Stomach (tissue), 9 donors: ENCODE results near the gene SLC39A3. TPM values are rescaled to one million over a fixed set of nuclear protein-coding genes. Genes with fewer than 3 reads are reported as not detected.

ENCODE experiments used
- DNase-seq, 2 donors: peaks; one replicate each; pipeline versions ENCODE4 v3.0.0 to v3.0.0-alpha.2; 2013 to 2019
- H3K27ac ChIP-seq, 5 donors: fragments of 200-600 bp in 4 of 5; sonication (generic) in 4 of 5; one replicate each; pipeline ENCODE4 v1.5.1; 2013 to 2019; ENCODE audit warnings: mild to moderate bottlenecking in 1 of 5, moderate library complexity in 1 of 5
- H3K27me3 ChIP-seq, 3 donors: fragments of 200-600 bp; sonication (generic); one replicate each; pipeline ENCODE4 v1.5.1; 2017 to 2019; ENCODE audit warnings: mixed run types in 1 of 3
- H3K36me3 ChIP-seq, 4 donors: fragments of 200-600 bp; sonication (generic); 1 replicate in 3 of 4; 2 replicates in 1 of 4; pipeline ENCODE4 v1.5.1; 2016 to 2019
- H3K4me1 ChIP-seq, 4 donors: fragments of 200-600 bp; sonication (generic); one replicate each; pipeline ENCODE4 v1.5.1; 2016 to 2019
- H3K4me3 ChIP-seq, 4 donors: fragments of 200-600 bp; sonication (generic) in 3 of 4; one replicate each; pipeline ENCODE4 v1.5.1; 2016 to 2019; ENCODE audit warnings: mild to moderate bottlenecking in 1 of 4
- H3K9me3 ChIP-seq, 4 donors: fragments of 200-600 bp; sonication (generic); one replicate each; pipeline ENCODE4 v1.5.1; 2016 to 2019
- EP300 ChIP-seq: sonication (generic); formaldehyde crosslinking; IDR thresholded peaks from one replicate; pipeline ENCODE4 v1.6.1; 2017; ENCODE audit warnings: antibody characterized with exemption
- POLR2A ChIP-seq, 4 donors: fragments of 450-650 bp; IDR thresholded peaks; one replicate each; pipeline ENCODE4 v1.6.1; 2016; ENCODE audit warnings: antibody characterized with exemption in 4 of 4, control low read depth in 2 of 4, mild to moderate bottlenecking in 1 of 4, moderate library complexity in 1 of 4
- POLR2AphosphoS5 ChIP-seq, 3 donors: sonication (generic); formaldehyde crosslinking; IDR thresholded peaks; one replicate each; pipeline ENCODE4 v1.6.1; 2016; ENCODE audit warnings: antibody characterized with exemption in 3 of 3
- WGBS, 5 donors: extraction: QIAGEN DNeasy Blood & Tissue Kit in 3 of 5; methylation state at CpG; one replicate each; pipeline versions ENCODE4 v1.1.5 to v1.1.7; 2013 to 2018; 5-methylcytosine and 5-hydroxymethylcytosine counted together
- intact Hi-C: fragments of 100-400 bp; cut with DNase I; formaldehyde crosslinking; loops from one replicate; pipeline ENCODE4 v1.15.1; 2023; ENCODE audit warnings: low total_unique reads
- polyA plus RNA-seq, 3 donors: library from polyadenylated mRNA; stranded (reverse); fragments of 200-250 nt; gene quantifications; one replicate each; pipeline ENCODE4 v1.2.3, GENCODE V29; 2013
- total RNA-seq, 5 donors: library from RNA; depleted of rRNA; stranded (reverse); fragments of >200 nt; gene quantifications; one replicate each; pipeline versions ENCODE4 v1.1.0 to v1.2.3, GENCODE V29; 2014 to 2016
- TF ChIP-seq, protein P1 (sequence below), 7 experiments: fragments of 450-650 bp in 4 of 7; fragments of 200-600 bp in 3 of 7; sonication (generic) in 3 of 7; IDR thresholded peaks; one replicate each; pipeline ENCODE4 v1.5.1; 2016 to 2019; ENCODE audit warnings: antibody characterized with exemption in 7 of 7, control low read depth in 2 of 7, mild to moderate bottlenecking in 1 of 7
- donor health status: healthy with polysubstance abuse.
- donor health status: Bipolar disorder and iron deficiency.
- donor health status: healthy.

The SLC39A3 gene
- total and polyA plus RNA-seq, 8 donors, result 3.6 to 33.6 (median 14.9) TPM; not detected in 1

DNA sequence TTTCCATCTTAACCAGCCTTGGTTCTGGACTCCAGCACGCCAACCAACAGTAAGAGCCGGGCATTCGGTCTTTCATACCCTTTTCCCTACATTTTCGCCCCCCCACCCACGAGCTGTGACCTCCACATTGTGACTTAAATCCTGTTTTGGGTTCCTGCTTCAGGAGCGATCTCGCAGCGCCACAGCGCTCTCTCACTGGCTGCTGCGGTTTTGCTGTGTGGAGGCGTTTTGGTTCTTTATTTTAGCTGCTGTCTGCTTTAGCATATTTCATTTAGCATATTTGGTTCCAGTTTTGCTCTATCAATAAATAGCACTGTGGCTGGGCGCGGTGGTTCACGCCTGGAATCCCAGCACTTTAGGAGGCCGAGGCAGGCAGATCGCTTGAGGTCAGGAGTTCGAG is 19.5 kb upstream of the SLC39A3 start:
- no peak for DNase-seq
- H3K27me3 ChIP-seq, result no peaks in the 10 kb centered on the region
- peaks cover 79 to 100% (median 99%) of the 10 kb centered on the region in 4 donors for H3K36me3 ChIP-seq
- TF ChIP-seq, protein P1, sequence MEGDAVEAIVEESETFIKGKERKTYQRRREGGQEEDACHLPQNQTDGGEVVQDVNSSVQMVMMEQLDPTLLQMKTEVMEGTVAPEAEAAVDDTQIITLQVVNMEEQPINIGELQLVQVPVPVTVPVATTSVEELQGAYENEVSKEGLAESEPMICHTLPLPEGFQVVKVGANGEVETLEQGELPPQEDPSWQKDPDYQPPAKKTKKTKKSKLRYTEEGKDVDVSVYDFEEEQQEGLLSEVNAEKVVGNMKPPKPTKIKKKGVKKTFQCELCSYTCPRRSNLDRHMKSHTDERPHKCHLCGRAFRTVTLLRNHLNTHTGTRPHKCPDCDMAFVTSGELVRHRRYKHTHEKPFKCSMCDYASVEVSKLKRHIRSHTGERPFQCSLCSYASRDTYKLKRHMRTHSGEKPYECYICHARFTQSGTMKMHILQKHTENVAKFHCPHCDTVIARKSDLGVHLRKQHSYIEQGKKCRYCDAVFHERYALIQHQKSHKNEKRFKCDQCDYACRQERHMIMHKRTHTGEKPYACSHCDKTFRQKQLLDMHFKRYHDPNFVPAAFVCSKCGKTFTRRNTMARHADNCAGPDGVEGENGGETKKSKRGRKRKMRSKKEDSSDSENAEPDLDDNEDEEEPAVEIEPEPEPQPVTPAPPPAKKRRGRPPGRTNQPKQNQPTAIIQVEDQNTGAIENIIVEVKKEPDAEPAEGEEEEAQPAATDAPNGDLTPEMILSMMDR (IDR thresholded peaks at IDR 0.05), result no peak
- no peak for TF ChIP-seq POLR2AphosphoS5 (IDR thresholded peaks at IDR 0.05)
- no peak for TF ChIP-seq EP300
- no peak for TF ChIP-seq POLR2A (IDR thresholded peaks at IDR 0.05)
- 91 to 94% (median 92%) methylated on average over 17 of the region's 17 CpGs for WGBS, 5 donors
- intact Hi-C loops, result no loop called here
- no peak overlapping the region for H3K4me3 ChIP-seq
- no peak overlapping the region for H3K27ac ChIP-seq
- no peaks in the 10 kb centered on the region for H3K9me3 ChIP-seq
- H3K4me1 ChIP-seq, result no peaks in the 10 kb centered on the region

DNA sequence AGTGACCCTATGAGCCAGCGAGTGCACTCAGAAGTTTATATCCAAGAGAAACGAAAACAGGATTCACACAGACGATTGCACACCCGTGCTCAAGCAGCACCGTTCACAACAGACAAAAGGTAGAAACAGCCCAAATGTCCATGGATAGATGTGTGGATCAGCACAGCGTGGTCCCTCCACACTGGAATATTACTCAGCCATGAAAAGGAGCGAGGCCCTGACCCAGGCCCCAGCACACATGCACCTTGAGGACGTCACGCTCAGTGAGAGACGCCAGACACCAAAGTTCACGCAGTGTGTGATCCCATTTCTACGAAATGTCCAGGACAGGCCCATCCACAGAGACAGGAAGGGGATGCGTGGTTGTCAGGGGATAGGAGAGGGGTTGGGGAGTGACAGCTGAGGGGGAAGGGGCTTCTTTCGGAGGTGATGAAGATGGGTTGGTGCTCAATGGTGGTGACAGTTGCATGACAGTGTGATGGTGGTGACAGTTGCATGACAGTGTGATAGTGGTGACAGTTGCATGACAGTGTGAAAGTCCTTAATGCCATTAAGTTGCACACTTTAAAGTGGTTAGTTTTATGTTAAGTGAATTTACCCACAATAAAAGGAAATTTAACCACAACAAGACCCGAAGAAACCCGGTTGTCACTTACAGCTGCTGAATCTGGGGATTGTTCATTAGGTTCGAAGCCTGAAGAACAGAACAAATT is 18.9 kb upstream of the SLC39A3 start:
- Histone ChIP-seq H3K4me3 (no peak overlapping the region), H3K36me3 (peaks cover 79 to 100% (median 99%) of the 10 kb centered on the region in 4 donors), H3K9me3 (no peaks in the 10 kb centered on the region), H3K27me3 (no peaks in the 10 kb centered on the region), H3K27ac (no peak overlapping the region), H3K4me1 (no peaks in the 10 kb centered on the region)
- no peak for DNase-seq
- no peak for TF ChIP-seq EP300
- no peak for TF ChIP-seq POLR2A (IDR thresholded peaks at IDR 0.05)
- TF ChIP-seq, protein P1 (IDR thresholded peaks at IDR 0.05), result no peak
- TF ChIP-seq POLR2AphosphoS5 (IDR thresholded peaks at IDR 0.05), result no peak
- WGBS, 5 donors, result 94 to 96% (median 95%) methylated on average over 17 of the region's 17 CpGs
- intact Hi-C loops, result no loop called here

DNA sequence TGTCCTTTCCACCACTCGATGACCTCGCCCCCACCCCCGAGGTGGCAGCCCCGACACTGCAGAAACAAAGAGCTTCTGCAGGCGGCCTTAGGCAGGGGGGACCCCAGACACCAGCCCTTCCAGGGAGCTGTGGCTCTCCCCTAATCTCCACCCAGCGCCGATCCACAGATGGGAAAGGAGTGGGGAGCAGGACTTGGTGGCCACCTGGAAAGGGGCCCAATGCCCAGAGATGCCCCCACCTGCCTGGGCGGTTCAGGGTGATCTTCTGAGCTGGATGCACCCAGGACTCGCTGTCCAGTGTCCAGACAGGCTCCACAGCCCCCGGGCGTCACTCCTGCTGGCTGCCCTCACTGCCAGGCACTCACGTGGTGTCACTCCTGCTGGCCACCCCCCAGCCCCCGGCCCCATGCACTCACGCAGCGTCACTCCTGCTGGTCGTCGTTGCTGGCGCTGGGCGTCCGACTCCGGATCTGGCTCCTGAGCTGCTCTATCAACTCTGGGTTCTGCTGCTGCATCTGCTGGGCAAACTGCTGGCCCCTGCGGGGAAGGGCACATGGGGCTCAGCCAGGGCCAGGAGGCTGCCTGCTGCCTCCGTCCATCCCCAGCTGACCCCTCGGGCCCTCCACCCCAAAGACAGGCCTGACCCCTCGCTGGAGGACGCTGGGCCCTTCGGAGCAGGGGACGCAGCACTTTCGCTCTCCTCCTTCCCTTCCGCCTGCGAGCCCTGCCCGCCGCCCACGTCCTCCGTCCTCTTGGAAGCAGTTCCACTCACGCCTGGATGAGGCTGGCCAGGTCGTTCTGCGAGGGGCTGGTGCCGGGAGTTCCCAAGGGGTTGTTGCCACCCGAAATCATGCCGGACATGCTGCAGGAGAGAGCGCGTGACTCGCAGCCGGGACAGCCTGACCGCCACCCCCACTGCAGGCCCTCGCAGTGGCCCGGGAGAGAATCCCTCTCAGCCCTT is 17.4 kb upstream of the SLC39A3 start:
- Histone ChIP-seq H3K27me3 (no peaks in the 10 kb centered on the region), H3K36me3 (peaks cover 63 to 96% (median 87%) of the 10 kb centered on the region in 4 donors), H3K4me1 (no peaks in the 10 kb centered on the region), H3K4me3 (no peak overlapping the region), H3K9me3 (no peaks in the 10 kb centered on the region), H3K27ac (no peak overlapping the region)
- TF ChIP-seq, protein P1 (IDR thresholded peaks at IDR 0.05), result no peak
- TF ChIP-seq POLR2A (IDR thresholded peaks at IDR 0.05) (no peak), POLR2AphosphoS5 (IDR thresholded peaks at IDR 0.05) (no peak), EP300 (no peak)
- intact Hi-C loops, result no loop called here
- 94 to 95% (median 95%) methylated on average over 44 to 48 of the region's 48 CpGs for WGBS, 5 donors
- no peak for DNase-seq

DNA sequence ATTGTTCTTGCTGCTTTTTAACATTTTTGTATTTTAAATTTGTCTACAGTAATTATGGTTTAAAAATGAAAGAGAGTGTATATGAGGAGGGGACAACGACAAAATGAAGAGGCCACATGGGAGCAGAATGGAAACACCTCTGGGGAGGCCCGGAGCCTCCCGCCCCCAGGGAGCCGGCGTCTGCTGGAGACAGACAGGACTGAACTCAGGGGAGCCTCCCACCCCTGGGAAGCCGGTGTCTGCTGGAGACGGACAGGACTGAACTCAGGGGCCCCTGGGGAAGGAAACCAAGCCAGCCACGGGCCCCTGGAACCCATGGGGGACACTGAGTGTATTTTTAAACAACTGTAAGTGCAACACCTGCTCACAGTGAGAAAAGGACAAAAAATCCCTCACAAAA is 16.7 kb upstream of the SLC39A3 start:
- Histone ChIP-seq H3K27ac (no peak overlapping the region), H3K36me3 (peaks cover 57 to 88% (median 80%) of the 10 kb centered on the region in 4 donors), H3K4me3 (no peak overlapping the region), H3K9me3 (no peaks in the 10 kb centered on the region), H3K27me3 (no peaks in the 10 kb centered on the region), H3K4me1 (no peaks in the 10 kb centered on the region)
- no peak for DNase-seq
- intact Hi-C loops, result no loop called here
- no peak for TF ChIP-seq EP300
- no peak for TF ChIP-seq POLR2A (IDR thresholded peaks at IDR 0.05)
- TF ChIP-seq, protein P1 (IDR thresholded peaks at IDR 0.05), result no peak
- no peak for TF ChIP-seq POLR2AphosphoS5 (IDR thresholded peaks at IDR 0.05)
- 85 to 95% (median 90%) methylated on average over 8 of the region's 8 CpGs for WGBS, 5 donors
